GM12878 (cell line): ENCODE measurements around the gene CELA3B. TPM values are rescaled to one million over a fixed set of nuclear protein-coding genes. Genes with fewer than 3 reads are reported as not detected.

Source experiments
- ATAC-seq: fragments of 200-7000 bp; cut with Tn5 transposase; 3 replicates; pipeline ENCODE4 v1.9.1; 2020; ENCODE audit warnings: mild to moderate bottlenecking, moderate library complexity
- BruUV-seq: library from RNA; stranded (reverse); fragments of 400-500 nt; replicated peaks from 2 replicates; lab custom pipeline; 2021; lab: Mats Ljungman, UMichigan
- CTCF ChIA-PET: fragments of 300-600 bp; sonication (Branson Sonifier 250); formaldehyde crosslinking; extraction: SDS; loops from one replicate; lab custom pipeline; 2021; ENCODE audit warnings: inconsistent platforms; lab: Yijun Ruan, JAX
- POLR2A ChIA-PET: fragments of 350-600 bp; formaldehyde crosslinking; extraction: SDS; loops from one replicate; lab custom pipeline; 2021; ENCODE audit warnings: inconsistent platforms; lab: Charles Lee
- RAD21 ChIA-PET: fragments of 300-600 bp; sonication (Branson Sonifier 250); formaldehyde crosslinking; loops from one replicate; lab custom pipeline; 2023; ENCODE audit warnings: antibody characterized with exemption; ENCODE audit not compliant: unreplicated experiment; lab: Charles Lee
- SMC1A ChIA-PET: fragments of 300-600 bp; sonication (Branson Sonifier 250); formaldehyde crosslinking; loops from one replicate; lab custom pipeline; 2023; ENCODE audit not compliant: unreplicated experiment, uncharacterized antibody; lab: Charles Lee
- DNase-seq: peaks from one replicate; pipeline ENCODE4 v3.0.0-alpha.2; 2011; ENCODE audit warnings: low read depth, low spot score
- FAIRE-seq: peaks from 3 replicates; lab custom pipeline; 2011; peaks lifted over from hg19 to GRCh38; lab: Jason Lieb, UNC
- H2AFZ ChIP-seq: 2 replicates; pipeline ENCODE4 v1.6.0; 2011; ENCODE audit warnings: low read depth, low read length, control low read depth; ENCODE audit not compliant: control insufficient read depth
- H3K27ac ChIP-seq: 2 replicates; pipeline ENCODE4 v1.5.1; 2011; ENCODE audit warnings: control low read depth; ENCODE audit not compliant: control insufficient read depth, insufficient read depth
- H3K27me3 ChIP-seq, 2 experiments: replicated peaks in 1 of 2; 2 replicates each; pipeline versions ENCODE4 v1.6.0 to v1.6.1; 2011; ENCODE audit warnings: low read length in 1 of 2; ENCODE audit not compliant: control insufficient read depth in 2 of 2, insufficient read depth in 2 of 2
- H3K36me3 ChIP-seq, 2 experiments: 2 replicates each; pipeline ENCODE4 v1.5.1; 2011; ENCODE audit warnings: low read length in 1 of 2; ENCODE audit not compliant: control insufficient read depth in 2 of 2, insufficient read depth in 2 of 2
- H3K4me1 ChIP-seq: 2 replicates; pipeline ENCODE4 v1.6.1; 2011; ENCODE audit warnings: mild to moderate bottlenecking, low read length, moderate library complexity, mixed read lengths; ENCODE audit not compliant: control insufficient read depth, insufficient read depth
- H3K4me2 ChIP-seq: 2 replicates; pipeline ENCODE4 v1.6.0; 2011; ENCODE audit warnings: control low read depth; ENCODE audit not compliant: control insufficient read depth, insufficient read depth
- H3K4me3 ChIP-seq: fragments of 200-600 bp; sonication (generic); 2 replicates; pipeline ENCODE4 v1.5.1; 2016
- H3K79me2 ChIP-seq: 2 replicates; pipeline ENCODE4 v1.6.0; 2011; ENCODE audit warnings: low read length; ENCODE audit not compliant: control insufficient read depth, insufficient read depth
- H3K9ac ChIP-seq: 2 replicates; pipeline ENCODE4 v1.8.0; 2011; ENCODE audit warnings: low read length, control low read depth, mixed read lengths; ENCODE audit not compliant: control insufficient read depth, insufficient read depth
- H3K9me3 ChIP-seq: replicated peaks from 3 replicates; pipeline ENCODE4 v1.5.1; 2011; ENCODE audit warnings: mild to moderate bottlenecking, low read length; ENCODE audit not compliant: control insufficient read depth, insufficient read depth
- H4K20me1 ChIP-seq: 2 replicates; pipeline ENCODE4 v1.6.0; 2011; ENCODE audit not compliant: control insufficient read depth, insufficient read depth
- CHD2 ChIP-seq: IDR thresholded peaks from 2 replicates; pipeline ENCODE4 v1.6.1; 2011; ENCODE audit warnings: low read depth, low read length, improper control_type of control experiment, borderline replicate concordance
- CHD4 ChIP-seq: fragments of 200-600 bp; sonication (generic); IDR thresholded peaks from 2 replicates; pipeline ENCODE4 v1.6.1; 2016; ENCODE audit warnings: mild to moderate bottlenecking
- CREB1 ChIP-seq: IDR thresholded peaks from 2 replicates; pipeline ENCODE4 v1.6.1; 2012; ENCODE audit warnings: low read depth, mild to moderate bottlenecking, inconsistent platforms
- E2F4 ChIP-seq: IDR thresholded peaks from 2 replicates; pipeline ENCODE4 v1.6.1; 2012; ENCODE audit warnings: low read depth, low read length, improper control_type of control experiment
- FOXM1 ChIP-seq: IDR thresholded peaks from 2 replicates; pipeline ENCODE4 v1.6.1; 2012; ENCODE audit warnings: low read depth, mild to moderate bottlenecking, inconsistent platforms, low read length, moderate library complexity
- HCFC1 ChIP-seq: fragments of 150-350 bp; IDR thresholded peaks from 2 replicates; pipeline ENCODE4 v1.6.1; 2014; ENCODE audit warnings: low read length
- HDGF ChIP-seq: fragments of 450-650 bp; IDR thresholded peaks from 2 replicates; pipeline ENCODE4 v1.6.1; 2016; ENCODE audit warnings: antibody characterized with exemption
- MTA3 ChIP-seq: IDR thresholded peaks from 2 replicates; pipeline ENCODE4 v1.6.1; 2012; ENCODE audit warnings: low read length, inconsistent platforms, borderline replicate concordance
- POLR2AphosphoS2 ChIP-seq: IDR thresholded peaks from 2 replicates; pipeline ENCODE4 v1.6.1; 2011; ENCODE audit warnings: low read depth, mild to moderate bottlenecking, low read length, improper control_type of control experiment, moderate library complexity
- RELA ChIP-seq: fragments of 450-650 bp; IDR thresholded peaks from 2 replicates; pipeline ENCODE4 v1.8.0; 2014; ENCODE audit warnings: borderline replicate concordance; ENCODE audit not compliant: partially characterized antibody
- SMAD1 ChIP-seq: fragments of 450-650 bp; IDR thresholded peaks from 2 replicates; pipeline ENCODE4 v1.6.1; 2018; ENCODE audit warnings: mild to moderate bottlenecking, low read depth; ENCODE audit not compliant: partially characterized antibody
- STAT1 ChIP-seq: fragments of 450-650 bp; conservative IDR thresholded peaks from 2 replicates; pipeline ENCODE4 v1.6.1; 2014; ENCODE audit warnings: antibody characterized with exemption, mild to moderate bottlenecking
- ZBTB40 ChIP-seq: fragments of 450-650 bp; IDR thresholded peaks from 2 replicates; pipeline ENCODE4 v1.6.1; 2016; ENCODE audit warnings: mild to moderate bottlenecking, moderate library complexity, borderline replicate concordance
- ZNF24 ChIP-seq: fragments of 450-650 bp; IDR thresholded peaks from 2 replicates; pipeline ENCODE4 v1.6.1; 2017; ENCODE audit warnings: antibody characterized with exemption, mild to moderate bottlenecking
- WGBS: methylation state at CpG from one replicate; pipeline ENCODE4 v1.1.6; 2016; ENCODE audit warnings: low lambda C conversion rate; ENCODE audit not compliant: insufficient replicate concordance, insufficient coverage; ENCODE audit errors: missing lambda C conversion rate; 5-methylcytosine and 5-hydroxymethylcytosine counted together
- in situ Hi-C: fragments of 300-500 bp; cut with MboI; formaldehyde crosslinking; loops from 9 replicates; pipeline ENCODE4 v1.14.3; 2018; ENCODE audit warnings: mixed read lengths
- intact Hi-C: fragments of 100-400 bp; cut with micrococcal nuclease; formaldehyde crosslinking; loops from one replicate; pipeline ENCODE4 v1.14.2; 2022; ENCODE audit not compliant: unreplicated experiment
- polyA plus RNA-seq, 11 experiments: library from polyadenylated mRNA; depleted of rRNA in 4 of 11; unstranded in 6 of 11; stranded (reverse) in 5 of 11; fragments of >200 nt; fragmentation: Nextera tagmentation in 4 of 11; fragmentation: Illumina TruSeq in 1 of 11; extraction: Ambion mirVana in 4 of 11; extraction: Trizol in 1 of 11; gene quantifications; 1 replicate in 1 of 11; 2 replicates in 10 of 11; pipeline versions ENCODE4 v1.2.1 to v1.2.3, GENCODE V29; 2011 to 2016; ENCODE audit warnings: inconsistent platforms in 2 of 11, missing spikeins in 2 of 11, low read depth in 1 of 11
- total RNA-seq, 4 experiments: library from RNA; depleted of rRNA in 3 of 4; stranded (reverse); fragments of >200 nt in 3 of 4; fragmentation: Illumina TruSeq in 1 of 4; extraction: Trizol in 1 of 4; gene quantifications; 2 replicates each; pipeline versions ENCODE4 v1.2.1 to v1.2.3, GENCODE V29; 2013 to 2021

CELA3B gene
- total and polyA plus RNA-seq, 10 of the 15 experiments (the other 5 are each of a cell fraction or from before 2014, with no cell fraction given), result 4.1 TPM; not detected in 9

DNA sequence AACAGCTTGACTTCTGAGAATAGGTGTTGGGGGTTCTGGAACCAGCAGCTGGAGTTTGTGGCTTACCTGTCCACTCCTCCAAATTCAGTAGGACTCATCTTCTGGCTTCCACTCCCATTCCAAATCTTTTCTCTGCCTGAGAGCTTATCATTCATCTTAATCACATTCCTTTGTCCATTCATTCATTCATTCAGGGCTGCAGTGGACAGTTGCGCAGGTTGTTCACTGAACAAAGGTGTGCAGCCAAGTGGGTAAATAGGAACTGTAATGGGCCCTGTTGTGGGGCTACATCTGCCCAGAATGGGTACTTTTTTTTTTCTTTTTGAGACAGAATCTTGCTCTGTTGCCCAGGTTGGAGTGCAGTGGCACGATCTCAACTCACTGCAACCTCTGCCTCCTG, 36.3 kb upstream of the CELA3B start:
- no peak for DNase-seq
- no peak for TF ChIP-seq POLR2AphosphoS2
- TF ChIP-seq ZNF24, result peak; percentile 86
- ChIA-PET RAD21 (interaction anchor here (0.9 kb wide), 1 partner anchor 9 kb away, joined by 3 read pairs; no protein-coding TSS in a partner anchor), SMC1A (interaction anchor here (1.3 to 1.9 kb wide), 2 partner anchors 18 to 22 kb away, joined by 5 read pairs; no protein-coding TSS in a partner anchor), POLR2A (no interaction called here), CTCF (interaction anchor here (0.6 to 1.0 kb wide), 2 partner anchors 74 to 190 kb away, joined by 3 to 4 read pairs; no protein-coding TSS in a partner anchor)
- no peaks in the 10 kb centered on the region for H3K36me3 ChIP-seq
- H3K4me1 ChIP-seq, result no peaks in the 10 kb centered on the region; the same call in 1 of the 2 replicates
- H4K20me1 ChIP-seq, result peaks cover 2% of the 10 kb centered on the region; the same call in 1 of the 2 replicates
- no peak overlapping the region for H2AFZ ChIP-seq
- in situ Hi-C loops, result no loop called here
- H3K27ac ChIP-seq, result no peak overlapping the region
- no peak overlapping the region for H3K4me3 ChIP-seq
- no peaks in the 10 kb centered on the region for H3K9me3 ChIP-seq
- ATAC-seq, result no peak
- H3K79me2 ChIP-seq, result no peaks in the 10 kb centered on the region
- 71% methylated on average over 2 of the region's 2 CpGs for WGBS
- H3K9ac ChIP-seq, result no peak overlapping the region
- no peak for FAIRE-seq
- H3K27me3 ChIP-seq, result peaks cover 3 to 6% of the 10 kb centered on the region in 2 experiments; a peak in 3 of 4 replicates
- no peak overlapping the region for H3K4me2 ChIP-seq
- no TSS peak for BruUV-seq
- intact Hi-C loops, result no loop called here

- in situ Hi-C loops, result no loop called here
- no peaks in the 10 kb centered on the region; the same call in 1 of the 2 replicates for H3K4me1 ChIP-seq
- POLR2A ChIA-PET, result no interaction called here
- BruUV-seq, result no TSS peak
- peaks cover 2 to 3% of the 10 kb centered on the region in 2 experiments; a peak in 3 of 4 replicates for H3K27me3 ChIP-seq
- H3K9ac ChIP-seq, result no peak overlapping the region
- SMC1A ChIA-PET, result no interaction called here
- RAD21 ChIA-PET, result no interaction called here
- CTCF ChIA-PET, result no interaction called here
- no peaks in the 10 kb centered on the region for H3K79me2 ChIP-seq
- no peak for FAIRE-seq
- no peak for DNase-seq
- 44% methylated on average over 5 of the region's 5 CpGs for WGBS
- H2AFZ ChIP-seq, result no peak overlapping the region
- no peaks in the 10 kb centered on the region for H3K9me3 ChIP-seq
- no peak overlapping the region for H3K27ac ChIP-seq
- H3K4me3 ChIP-seq, result no peak overlapping the region
- H4K20me1 ChIP-seq, result peaks cover 2% of the 10 kb centered on the region; the same call in 1 of the 2 replicates
- intact Hi-C loops, result no loop called here
- no peak overlapping the region for H3K4me2 ChIP-seq
- no peak for ATAC-seq
- no peaks in the 10 kb centered on the region for H3K36me3 ChIP-seq
- TF ChIP-seq HDGF, result no peak
- no peak for TF ChIP-seq ZBTB40
- TF ChIP-seq CHD4, result no peak
- TF ChIP-seq CHD2, result no peak
- TF ChIP-seq CREB1, result no peak
- no peak for TF ChIP-seq MTA3
- TF ChIP-seq HCFC1, result no peak
- no peak for TF ChIP-seq E2F4
- TF ChIP-seq STAT1, result no peak
- TF ChIP-seq RELA, result no peak
- TF ChIP-seq FOXM1, result no peak
- TF ChIP-seq SMAD1, result no peak
These were observed 35.5 kb upstream of the CELA3B start for GRCh38 chr1:21941370-21941769.
